ENCODE results near the gene DLL4.

DLL4 gene

GRCh38 chr15:40926659-40927494, 2.3 kb upstream of the DLL4 start:
- no peak for DNase-seq (ENCODE audit: low read depth in 2 of 2)

GRCh38 chr15:40927495-40927872, 1.7 kb upstream of the DLL4 start:
- DNase-seq (ENCODE audit: low read depth in 2 of 2), result no peak

GRCh38 chr15:40927873-40928806, 1.0 kb upstream of the DLL4 start:
- no peak for DNase-seq (ENCODE audit: low read depth in 2 of 2)

GRCh38 chr15:40929660-40930429, 705 bp downstream of the DLL4 start:
- DNase-seq (ENCODE audit: low read depth in 2 of 2), result no peak

GRCh38 chr15:40930430-40931299, 1.5 kb downstream of the DLL4 start:
- DNase-seq (ENCODE audit: low read depth in 2 of 2), result no peak

- DNase-seq (ENCODE audit: low read depth in 2 of 2), result no peak
Measured at GRCh38 chr15:40931300-40932142, 2.4 kb downstream of the DLL4 start.

GRCh38 chr15:40932156-40932555, 3.0 kb downstream of the DLL4 start:
- no peak for DNase-seq (ENCODE audit: low read depth in 2 of 2)

GRCh38 chr15:40932649-40933516, 3.7 kb downstream of the DLL4 start:
- no peak for DNase-seq (ENCODE audit: low read depth in 2 of 2)

GRCh38 chr15:40933517-40933902, 4.4 kb downstream of the DLL4 start:
- no peak for DNase-seq (ENCODE audit: low read depth in 2 of 2)

GRCh38 chr15:40934457-40934856, 5.3 kb downstream of the DLL4 start:
- no peak for DNase-seq (ENCODE audit: low read depth in 2 of 2)

GRCh38 chr15:40936234-40936708, 7.1 kb downstream of the DLL4 start:
- DNase-seq (ENCODE audit: low read depth in 2 of 2), result no peak

- DNase-seq (ENCODE audit: low read depth in 2 of 2), result no peak
Measured at GRCh38 chr15:40936709-40937666, 7.8 kb downstream of the DLL4 start.

GRCh38 chr15:40937762-40938535, 8.8 kb downstream of the DLL4 start:
- no peak for DNase-seq (ENCODE audit: low read depth in 2 of 2)

- no peak for DNase-seq (ENCODE audit: low read depth in 2 of 2)
Measured at GRCh38 chr15:40938536-40938870, 9.4 kb downstream of the DLL4 start.

- DNase-seq (ENCODE audit: low read depth in 2 of 2), result no peak
Measured at GRCh38 chr15:40940296-40940801, 11.2 kb downstream of the DLL4 start.

GRCh38 chr15:40941068-40941527, 12.0 kb downstream of the DLL4 start:
- DNase-seq (ENCODE audit: low read depth in 2 of 2), result no peak
